GM08714 (cell line): ENCODE results near the gene ZNF777.

Experiments used
- H3K4me3 ChIP-seq: fragments of 200-500 bp; sonication (Bioruptor generic); 2 replicates; pipeline ENCODE4 v1.5.1; 2014; ENCODE audit warnings: mild to moderate bottlenecking, low read length, inconsistent platforms
- ZNF274 ChIP-seq: IDR thresholded peaks from 2 replicates; pipeline ENCODE4 v1.6.1; 2012; ENCODE audit warnings: mild to moderate bottlenecking, low read depth, low read length

The ZNF777 gene

DNA sequence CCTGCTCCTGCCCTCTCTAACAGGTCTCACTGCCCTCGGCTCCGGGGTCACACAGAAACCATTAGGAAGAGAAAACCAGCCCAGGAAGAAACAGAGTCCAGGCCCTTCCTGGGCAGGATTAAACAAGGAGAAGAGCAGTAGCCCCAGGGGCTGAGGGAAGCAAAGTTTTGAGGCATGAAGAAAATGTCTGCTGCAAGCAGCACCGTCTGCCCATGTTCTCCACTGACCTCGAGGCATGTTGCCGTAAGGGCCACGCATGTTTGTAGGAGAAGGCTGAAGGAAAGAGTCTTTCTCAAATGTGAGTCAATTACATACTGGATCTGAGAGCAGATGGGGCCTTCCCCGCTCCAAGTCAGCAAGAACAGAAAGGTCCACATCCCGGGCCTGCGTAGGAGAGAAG is 32.5 kb upstream of the ZNF777 start:
- TF ChIP-seq ZNF274 = no peak
- no peak overlapping the region for H3K4me3 ChIP-seq

DNA sequence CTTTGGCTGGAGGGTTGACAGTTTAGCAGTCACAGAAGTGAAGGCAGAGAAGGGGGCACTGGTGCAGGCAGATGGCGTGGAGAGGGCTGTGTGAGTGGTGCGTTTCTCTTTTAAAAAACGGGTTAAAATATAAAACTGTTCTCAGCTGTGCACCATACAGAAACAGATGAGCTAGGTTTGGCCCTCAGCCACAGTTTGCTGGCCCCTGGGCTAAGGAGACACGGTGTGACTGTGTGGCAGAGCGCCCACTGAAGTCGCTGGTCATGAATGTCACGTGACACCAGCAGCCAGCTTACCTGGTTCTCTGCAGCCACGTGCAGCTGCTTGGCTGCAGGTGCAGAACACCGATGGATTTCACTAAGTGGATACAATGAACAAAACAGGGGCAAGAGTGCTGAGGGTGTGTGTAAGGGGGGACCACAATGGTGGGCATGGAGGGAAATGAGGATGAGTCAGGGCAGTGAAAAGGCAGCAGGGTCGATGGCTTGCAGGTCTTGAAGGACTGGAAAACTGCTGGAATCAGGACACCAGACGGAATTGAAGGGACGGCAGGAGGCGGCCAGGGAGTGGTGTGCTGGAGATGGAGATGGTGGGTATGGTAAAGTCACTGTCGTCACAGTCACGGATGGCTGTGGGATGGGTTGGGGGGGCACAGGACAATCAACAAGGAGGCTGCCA is 29.4 kb upstream of the ZNF777 start:
- no peak overlapping the region for H3K4me3 ChIP-seq
- no peak for TF ChIP-seq ZNF274

GRCh38 chr7:149489391-149490024 is 28.6 kb upstream of the ZNF777 start:
- H3K4me3 ChIP-seq = no peak overlapping the region
- TF ChIP-seq ZNF274 = no peak

DNA sequence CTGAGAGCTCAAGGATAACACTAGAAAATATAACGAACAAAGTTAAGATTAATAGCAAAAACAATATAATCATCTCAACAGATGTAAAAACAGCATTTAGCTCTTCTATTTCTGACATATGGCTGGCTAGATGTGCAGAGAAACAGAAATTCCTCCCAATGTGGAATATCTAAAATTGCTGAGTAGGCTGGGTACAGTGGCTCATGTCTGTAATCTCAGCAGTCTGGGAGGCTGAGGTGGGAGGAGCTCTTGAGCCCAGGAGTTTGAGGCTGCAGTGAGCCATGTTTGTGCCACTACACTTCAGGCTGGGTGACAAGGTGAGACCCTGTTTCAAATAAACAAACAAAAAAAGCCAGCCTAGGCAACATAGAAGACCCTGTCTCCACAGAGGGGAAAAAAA is 18.7 kb upstream of the ZNF777 start:
- no peak overlapping the region for H3K4me3 ChIP-seq
- TF ChIP-seq ZNF274 = no peak

DNA sequence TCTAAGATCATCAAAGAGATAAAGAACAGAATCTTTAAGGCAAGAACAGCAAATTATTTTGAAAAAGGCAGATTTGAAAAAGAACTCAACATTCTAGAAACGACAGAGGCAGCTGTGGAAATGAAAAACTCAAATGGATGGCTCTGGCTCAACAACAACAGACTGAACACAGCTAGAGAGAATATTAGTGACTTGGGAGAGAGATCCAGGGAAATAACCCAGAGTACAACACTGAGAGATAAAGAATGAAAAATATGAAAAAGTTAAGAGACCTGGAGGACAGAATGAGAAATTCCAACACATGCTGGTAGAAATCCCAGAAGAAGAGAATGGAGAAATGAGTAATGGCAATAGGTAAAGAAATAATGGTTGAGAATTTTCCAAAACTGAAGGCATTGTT is 17.9 kb upstream of the ZNF777 start:
- no peak for TF ChIP-seq ZNF274
- H3K4me3 ChIP-seq = no peak overlapping the region

- TF ChIP-seq ZNF274 = no peak
- H3K4me3 ChIP-seq = no peak overlapping the region
Observed at GRCh38 chr7:149477494-149478443, 16.9 kb upstream of the ZNF777 start.

- H3K4me3 ChIP-seq = no peak overlapping the region
- TF ChIP-seq ZNF274 = no peak
Observed at GRCh38 chr7:149476791-149477190, 15.9 kb upstream of the ZNF777 start.

DNA sequence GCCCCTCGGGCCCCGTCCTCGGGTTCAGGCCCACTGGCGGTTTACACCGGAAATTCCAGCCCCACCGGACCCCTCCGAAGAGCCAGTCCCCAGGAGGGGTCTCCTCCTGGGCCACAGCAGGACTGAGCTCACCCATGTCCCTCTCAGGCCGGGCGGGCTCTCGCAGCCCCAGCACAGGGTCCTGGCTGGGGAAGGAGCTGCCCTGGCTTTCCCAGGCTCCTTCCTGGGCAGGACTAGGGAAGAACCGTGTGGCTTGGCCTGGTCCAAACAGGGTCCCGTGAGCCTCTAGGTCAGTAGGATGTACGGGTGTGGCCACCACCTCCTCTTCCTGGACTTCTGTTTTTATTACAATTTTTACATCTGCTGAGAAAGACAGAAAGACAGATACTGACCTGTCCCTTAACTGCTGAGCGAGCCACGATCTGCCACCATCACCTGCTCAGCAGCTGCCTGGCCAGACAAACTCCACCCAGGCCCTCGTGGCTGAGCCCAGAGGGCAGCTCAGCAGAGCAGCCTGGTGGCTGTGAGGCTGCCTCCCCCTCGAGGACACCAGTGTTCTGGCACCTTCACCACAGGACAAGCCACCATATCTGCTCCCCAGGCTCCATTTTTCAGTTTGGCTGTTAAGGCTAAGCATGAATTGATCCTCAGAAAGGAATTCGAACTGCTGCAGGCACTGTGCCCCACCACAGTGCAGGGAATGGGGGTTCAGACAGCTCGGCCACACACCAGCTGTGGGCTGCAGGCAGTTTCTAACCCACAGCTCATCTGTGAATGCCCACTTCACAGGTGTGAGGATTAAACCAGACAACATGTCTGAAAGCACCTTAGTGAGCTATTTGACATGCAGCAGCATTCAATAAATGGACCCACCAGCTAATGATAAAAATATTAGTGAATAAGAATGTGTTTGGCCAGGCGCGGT is 14.5 kb upstream of the ZNF777 start:
- TF ChIP-seq ZNF274 = no peak
- H3K4me3 ChIP-seq = no peak overlapping the region

DNA sequence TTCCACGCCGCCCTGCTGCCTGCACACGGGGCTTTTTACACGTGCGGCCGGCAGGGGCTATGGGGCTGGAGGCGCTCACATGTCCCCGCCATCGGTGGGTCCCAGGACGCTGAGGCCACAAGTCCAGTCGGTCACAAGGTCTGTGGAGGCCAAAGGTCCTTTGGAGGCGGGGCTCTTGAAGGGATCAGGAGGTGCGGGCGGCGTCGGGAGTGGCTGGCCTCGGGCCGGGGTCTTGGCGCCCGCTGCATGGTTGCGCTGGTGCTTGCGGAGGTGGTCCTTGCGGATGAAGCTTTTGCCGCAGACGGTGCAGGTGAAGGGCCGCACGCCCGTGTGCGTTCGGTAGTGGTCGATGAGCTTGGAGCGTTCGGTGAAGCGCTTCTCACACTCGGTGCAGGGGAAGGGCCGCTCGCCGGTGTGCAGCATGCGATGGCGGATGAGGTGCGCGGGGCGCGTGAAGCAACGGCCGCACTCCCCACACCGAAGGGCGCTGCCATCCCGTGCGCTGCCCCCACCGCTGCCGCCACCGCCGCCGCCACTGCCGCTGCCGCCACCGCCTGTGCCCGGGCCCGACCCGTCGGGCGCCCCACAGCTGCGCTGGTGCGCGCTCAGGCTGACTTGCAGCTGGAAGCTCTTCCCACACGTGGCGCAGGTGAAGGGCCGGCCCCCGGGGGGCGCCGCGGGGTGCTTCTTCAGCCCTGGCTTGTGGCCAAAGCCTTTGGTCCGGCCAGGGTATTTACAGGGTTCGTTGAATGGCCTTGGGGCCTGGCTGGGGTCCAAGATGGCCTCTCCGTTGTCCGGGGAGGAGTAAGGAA is 13.7 kb upstream of the ZNF777 start:
- TF ChIP-seq ZNF274 = no peak
- H3K4me3 ChIP-seq = no peak overlapping the region

- no peak for TF ChIP-seq ZNF274
- no peak overlapping the region for H3K4me3 ChIP-seq
Observed at GRCh38 chr7:149473251-149473650, 12.4 kb upstream of the ZNF777 start.

GRCh38 chr7:149471289-149471953 is 10.6 kb upstream of the ZNF777 start:
- TF ChIP-seq ZNF274 = no peak
- no peak overlapping the region for H3K4me3 ChIP-seq

- no peak for TF ChIP-seq ZNF274
- no peak overlapping the region for H3K4me3 ChIP-seq
Observed at GRCh38 chr7:149469806-149470205, 8.9 kb upstream of the ZNF777 start.
